GM19025 (cell line): Measurements from ENCODE around the gene NRG2.

ENCODE experiments used
- ATAC-seq: cut with Tn5 transposase; IDR thresholded peaks from one replicate; pipeline ENCODE4 v1.9.1; 2021; ENCODE audit warnings: mild to moderate bottlenecking, low read depth, moderate library complexity; ENCODE audit not compliant: unreplicated experiment

Gene NRG2

DNA sequence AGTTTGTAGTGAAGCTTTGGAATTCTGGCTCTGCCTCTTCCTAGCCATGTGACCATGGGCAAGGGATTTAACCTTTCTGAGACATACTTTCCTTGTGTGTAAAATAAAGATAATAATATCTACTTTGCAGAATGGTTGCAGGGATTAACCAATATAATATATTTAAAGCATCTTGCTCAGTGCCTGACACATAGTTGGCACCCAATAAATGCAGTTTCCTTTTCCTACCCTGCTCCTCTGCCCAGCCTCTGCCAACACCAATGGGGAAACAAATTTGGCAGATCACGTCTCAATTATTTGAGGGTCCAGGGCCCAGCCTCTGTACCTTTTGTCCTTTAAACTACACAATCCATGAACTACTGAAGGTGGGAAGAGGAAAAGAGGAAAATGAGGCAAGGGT, 91.1 kb downstream of the NRG2 start:
- ATAC-seq: no peak

DNA sequence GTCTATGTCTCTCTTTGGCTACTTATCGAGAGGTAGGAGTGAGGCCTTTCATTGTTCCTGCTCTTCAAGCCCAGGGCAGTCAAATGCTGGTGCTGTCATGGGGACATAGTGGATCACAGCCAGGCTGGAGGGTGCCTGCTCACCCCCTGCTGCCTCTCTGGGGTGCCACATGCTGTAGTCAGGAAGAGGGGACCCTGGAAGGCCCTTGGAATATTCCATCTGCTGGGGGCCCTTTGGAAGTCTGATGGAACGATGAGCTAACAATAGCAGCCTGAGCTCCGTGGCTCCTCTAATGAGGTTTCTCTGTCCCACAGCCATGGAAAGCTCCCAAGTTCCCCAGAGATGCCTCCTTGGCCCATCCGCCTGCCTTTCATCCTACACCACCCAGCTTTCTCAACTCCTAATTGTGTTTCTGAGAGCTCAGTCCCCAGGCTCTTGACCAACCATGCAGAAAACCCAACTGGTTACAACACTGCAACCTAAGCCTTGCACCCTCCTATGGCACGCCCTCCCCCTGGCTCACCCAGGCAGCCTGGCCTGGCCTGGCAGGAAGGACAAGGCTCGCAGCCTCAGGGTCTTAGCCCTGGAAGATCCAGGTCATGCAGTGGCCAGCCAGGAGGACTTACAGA, 91.7 kb downstream of the NRG2 start:
- ATAC-seq: no peak

DNA sequence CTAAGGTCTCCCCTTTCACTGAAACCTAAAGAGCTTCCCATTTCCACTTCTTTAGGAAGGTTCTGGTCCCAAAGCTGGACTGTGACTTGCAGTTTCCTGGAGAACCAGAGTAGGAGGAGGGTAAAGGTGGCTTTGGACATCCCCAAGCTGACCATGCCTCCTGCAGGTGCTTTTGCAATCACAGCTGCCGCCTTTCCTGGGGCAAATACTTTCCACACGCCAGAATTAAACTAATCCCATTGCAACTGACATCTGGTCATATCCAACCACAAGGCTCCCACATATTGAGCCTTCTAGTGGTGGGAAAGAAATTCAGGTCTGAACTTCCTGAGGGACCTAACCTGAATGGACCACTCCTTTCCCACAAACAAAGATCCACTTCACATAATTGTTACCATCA, 92.7 kb downstream of the NRG2 start:
- no peak for ATAC-seq

DNA sequence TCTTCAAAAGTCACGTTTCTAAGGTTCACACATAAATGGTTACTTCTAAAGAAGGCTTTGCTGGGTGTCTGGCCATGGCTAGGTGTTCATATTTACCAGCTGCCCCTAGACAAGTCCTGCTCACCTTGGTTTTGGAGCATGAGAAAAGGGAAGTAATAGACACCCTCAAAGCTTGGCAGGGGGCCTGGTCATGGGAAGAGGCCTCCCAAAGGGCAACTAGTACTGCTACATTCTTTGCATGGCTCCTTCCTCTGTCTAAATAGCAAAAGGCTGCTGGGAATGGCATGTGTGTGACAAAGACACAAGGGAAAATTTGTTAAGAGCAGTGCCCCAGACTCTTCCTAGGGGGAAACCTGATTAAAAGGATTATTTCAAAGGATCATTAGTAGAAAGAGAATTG, 93.4 kb downstream of the NRG2 start:
- ATAC-seq: no peak

DNA sequence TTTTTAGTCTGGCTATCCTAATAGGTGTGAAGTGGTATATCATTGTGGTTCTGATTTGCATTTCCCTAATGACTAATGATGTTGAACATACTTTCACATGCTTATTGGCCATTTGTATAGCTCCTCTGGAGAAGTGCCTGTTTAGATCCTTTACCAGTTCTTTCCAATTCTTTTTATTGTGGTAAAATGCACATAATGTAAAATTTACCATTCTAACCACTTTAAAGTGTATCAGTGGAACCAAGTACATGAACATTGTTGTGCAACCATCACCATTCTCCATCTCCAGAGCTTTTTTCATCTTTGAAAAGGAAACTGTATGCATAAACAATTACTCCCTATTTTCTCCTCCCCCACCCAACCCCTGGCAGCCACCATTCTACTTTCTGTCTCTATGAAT, 95.4 kb downstream of the NRG2 start:
- ATAC-seq: no peak

DNA sequence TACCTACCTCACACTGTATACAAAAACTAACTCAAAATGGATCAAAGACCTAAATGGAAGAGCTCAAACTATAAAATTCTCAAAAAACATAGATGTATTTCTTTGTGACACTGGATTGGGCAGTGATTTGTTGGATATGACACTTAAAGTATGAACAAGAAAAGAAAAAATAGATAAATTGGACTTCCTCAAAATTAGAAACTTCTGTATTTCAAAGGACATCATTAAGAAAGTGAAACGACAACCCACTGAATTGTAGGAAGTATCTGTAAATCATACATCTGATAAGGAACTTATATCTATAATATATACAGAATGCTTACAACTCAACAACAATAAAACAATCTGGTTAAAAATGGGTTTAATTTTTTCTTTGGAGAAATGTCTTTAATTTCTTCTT, 96.7 kb downstream of the NRG2 start:
- no peak for ATAC-seq

DNA sequence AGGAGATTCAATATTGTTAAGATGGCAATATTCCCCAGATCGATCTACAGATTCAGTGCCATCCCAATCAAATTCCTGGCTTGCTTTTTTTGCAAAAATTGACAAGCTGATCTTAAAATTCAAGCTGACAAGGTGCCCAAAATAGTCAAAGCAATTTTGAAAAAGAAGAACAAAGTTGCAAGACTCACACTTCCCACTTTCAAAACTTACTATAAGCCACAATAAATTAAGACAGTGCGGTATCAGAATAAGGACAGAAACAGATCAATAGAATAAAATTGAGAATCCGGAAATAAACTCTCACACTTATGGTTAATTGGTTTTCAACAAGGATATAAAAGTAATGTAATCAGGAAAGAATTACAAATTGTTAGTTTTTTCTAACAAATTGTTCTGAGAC, 97.1 kb downstream of the NRG2 start:
- ATAC-seq: no peak

DNA sequence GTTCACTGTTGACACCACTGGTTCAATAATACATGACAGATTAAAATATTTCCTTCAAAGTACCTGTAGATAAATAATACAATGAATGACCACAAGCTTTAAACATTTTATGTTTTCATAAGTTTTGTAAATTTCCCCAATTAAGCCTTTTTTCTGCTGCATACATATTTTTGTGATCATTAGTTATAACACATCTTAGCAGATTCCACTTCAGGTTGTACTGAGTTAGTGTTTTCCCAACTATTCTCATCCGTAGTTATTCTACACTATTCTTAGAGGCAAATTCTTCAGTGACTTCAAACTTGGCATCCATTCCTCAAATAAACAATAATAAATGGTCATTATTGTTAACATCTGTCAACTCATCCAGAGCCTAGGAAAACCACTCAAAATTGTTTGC, 100.9 kb downstream of the NRG2 start:
- ATAC-seq: no peak

DNA sequence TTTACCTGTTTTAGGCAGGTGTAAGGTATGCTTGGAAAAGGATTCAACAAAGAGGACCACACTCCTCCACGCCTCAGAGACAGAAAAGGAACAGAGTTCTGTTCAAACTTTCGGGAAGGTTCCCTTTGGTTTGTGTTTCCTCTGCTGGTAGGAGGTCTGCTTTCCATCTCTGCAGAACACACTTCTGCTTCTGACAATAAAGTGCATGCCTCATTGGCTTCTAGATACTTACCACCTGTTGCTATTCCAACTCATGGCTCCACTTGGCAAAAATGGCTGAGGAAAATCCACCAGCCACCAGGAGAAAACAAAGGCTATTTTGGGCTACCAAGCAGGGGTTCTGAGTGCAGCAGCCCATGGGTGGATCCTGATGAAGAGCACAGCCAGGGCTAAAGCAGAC, 112.7 kb downstream of the NRG2 start:
- no peak for ATAC-seq

DNA sequence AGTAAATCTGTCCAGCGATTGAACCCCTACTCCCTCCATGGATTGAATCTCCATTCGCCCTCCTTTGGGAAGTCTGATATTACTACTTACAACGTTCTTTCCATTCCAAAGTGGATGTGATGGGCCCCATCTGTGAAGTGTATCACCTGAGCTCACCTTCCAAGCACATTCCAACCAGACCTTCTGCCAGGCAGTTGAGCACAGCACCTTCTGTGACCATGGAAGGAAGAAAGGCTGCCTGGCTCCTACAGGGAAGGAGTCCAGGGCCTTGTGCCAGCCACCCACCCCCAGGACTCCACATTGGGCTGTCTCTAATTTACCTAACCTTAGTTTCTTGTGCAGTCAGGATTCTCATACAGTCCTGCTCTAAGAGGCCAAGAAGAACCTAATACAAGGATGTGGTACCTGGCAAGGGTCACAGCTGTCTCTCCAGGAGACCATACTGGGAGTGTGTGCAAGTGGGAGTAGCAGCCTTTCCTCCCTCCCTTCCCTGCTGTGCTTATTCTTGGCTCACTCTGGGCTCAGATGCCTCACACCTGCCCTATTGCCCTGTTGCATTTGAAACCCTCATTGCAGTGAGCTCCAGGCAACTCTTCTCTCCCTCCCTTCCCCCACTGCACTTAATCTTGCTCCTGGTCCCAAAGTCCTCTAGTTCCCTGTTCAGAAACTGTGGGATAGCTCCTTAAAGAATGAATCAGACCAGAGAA, 116.1 kb downstream of the NRG2 start:
- ATAC-seq: no peak

DNA sequence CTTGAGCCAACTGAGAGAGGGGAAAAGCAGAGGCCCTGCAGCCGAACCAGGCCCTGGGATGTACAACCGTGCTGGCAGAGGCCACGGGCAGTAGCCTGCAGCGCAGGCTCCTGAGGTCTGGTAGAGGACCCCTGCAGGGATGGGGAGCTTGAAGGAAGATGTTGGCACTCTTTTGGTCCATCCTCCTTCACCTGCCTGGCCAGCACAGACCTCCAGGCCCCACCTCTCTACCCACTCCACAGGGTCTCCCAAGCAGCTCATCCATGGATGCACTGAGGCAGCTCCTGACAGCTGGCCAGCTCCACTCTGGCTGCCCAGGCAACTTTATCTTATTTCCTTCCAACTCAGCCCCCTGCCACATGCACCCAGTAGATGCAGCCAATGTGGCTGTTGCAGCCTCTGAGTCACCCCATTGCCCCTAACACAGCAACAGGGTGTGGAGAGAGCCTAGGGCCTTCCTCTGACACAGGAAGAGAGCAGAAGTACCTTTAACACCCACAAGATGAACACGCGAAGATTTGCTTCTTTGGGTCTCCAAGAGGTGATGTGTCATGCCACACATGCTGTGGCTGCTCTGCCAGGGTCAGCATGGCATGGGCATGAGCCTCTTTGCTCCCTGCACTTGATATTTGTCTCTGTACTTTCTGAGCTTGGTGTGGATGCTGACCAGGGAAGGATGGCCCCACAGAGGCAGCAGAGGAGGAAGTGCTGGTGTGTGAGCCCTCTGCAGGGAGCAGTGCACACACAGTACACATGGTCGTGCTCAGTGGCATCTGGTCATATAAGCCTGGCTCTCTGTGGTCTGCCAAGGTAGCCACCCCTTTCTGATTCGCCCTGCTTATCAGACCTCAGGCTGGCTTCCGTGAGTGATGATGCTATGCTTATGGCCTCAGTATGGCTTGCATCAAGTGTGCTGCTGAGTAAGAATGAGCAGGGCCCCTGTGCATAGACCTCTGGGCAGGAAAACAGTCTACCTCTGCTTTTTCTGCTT, 117.2 kb downstream of the NRG2 start:
- no peak for ATAC-seq

DNA sequence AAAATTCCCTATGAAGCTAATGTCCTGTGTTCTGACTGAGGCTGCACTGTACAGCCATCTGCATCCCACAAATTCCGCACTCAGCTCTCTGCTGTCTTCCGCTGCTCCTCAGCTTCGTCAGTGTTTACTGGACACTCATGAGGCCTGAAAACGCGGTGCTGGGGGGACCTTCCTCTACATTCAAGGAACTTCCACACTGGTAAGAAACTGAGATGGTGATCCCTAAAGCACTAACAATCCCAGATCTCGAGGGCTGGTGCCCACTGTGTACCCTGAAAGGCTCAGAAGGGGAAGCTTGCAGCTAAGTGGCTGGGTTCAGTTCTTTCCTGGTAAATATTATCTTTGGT, 117.9 kb downstream of the NRG2 start:
- ATAC-seq: no peak

DNA sequence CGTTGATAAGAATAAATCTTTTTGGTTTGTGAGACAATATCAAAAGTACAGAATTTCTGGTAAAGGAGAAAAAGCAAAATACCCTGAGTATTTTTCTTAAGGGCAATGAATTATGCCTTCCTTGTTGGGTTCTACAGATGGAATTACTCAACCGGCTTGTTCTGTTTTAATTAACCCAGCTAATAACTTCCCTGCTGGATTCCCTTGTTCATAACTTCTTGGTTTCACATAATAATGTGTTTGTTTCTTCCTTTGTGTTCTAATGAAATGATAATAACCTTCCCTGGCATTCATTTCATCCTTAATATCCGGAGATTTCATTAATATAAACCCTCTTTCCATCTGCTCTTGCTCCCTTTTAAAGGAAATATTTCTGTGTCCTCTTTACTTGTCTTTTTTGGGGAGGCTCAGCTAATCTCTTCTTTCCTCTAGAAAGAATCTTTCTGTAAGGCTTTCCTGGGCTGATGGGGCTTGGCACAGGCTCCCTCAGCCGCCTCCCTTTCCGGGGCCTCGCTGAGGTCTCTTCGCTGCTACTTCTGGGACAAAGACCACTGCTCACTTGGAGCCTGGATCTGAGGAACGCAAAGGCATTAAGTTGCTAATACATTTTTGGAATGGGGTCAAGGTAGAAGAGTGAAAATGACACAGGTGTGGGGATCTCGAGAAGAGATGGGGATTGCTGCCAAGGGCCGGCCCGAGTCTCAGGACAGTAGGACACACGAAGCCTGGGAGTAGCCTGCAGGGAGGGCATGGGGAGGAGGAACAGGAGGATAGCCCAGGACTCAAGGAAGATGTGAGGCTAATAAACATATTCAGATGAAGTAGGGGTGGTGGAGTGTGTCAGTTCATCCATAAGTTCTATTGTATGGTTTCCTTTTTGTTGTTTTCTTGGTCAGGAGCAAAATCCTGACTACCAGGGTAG, 118.5 kb downstream of the NRG2 start:
- no peak for ATAC-seq

DNA sequence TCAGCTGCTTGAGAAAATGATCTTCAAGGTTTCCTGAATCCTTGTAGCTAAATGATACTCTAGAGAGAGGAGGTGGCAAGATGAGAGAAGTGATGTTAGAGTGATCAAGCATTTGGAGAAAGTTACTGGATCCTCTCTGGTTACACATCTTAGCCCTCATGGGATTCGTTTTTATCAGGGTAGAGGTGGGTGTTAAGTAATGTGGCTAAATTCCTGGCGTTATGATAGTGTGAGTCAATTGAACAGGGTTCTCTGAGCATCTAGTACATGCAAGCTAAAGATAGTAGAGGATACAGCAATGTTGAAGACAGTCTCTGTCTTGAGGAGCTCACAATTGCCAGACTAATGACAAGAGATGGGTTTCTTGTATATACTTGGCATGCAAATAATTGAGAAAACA, 123.8 kb downstream of the NRG2 start:
- ATAC-seq: no peak

DNA sequence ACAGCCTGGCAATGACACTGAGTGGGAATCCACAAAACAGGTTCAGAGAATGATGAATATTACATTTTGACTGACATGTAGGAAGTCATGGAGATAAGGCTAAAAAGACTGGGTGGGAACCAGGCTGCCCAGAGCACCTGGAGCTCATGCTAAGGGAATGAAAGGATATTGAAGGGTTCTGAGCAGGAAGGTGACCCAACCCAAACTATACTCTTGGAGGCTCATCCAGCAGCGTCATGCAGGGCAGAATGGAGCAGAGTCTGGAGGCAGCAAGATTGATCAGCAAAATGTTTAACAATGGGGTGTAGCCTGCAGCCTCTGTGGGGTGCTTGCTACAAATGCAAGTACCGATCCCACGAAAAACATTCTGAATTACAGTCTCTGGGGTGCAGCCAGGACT, 127.3 kb downstream of the NRG2 start:
- ATAC-seq: no peak

DNA sequence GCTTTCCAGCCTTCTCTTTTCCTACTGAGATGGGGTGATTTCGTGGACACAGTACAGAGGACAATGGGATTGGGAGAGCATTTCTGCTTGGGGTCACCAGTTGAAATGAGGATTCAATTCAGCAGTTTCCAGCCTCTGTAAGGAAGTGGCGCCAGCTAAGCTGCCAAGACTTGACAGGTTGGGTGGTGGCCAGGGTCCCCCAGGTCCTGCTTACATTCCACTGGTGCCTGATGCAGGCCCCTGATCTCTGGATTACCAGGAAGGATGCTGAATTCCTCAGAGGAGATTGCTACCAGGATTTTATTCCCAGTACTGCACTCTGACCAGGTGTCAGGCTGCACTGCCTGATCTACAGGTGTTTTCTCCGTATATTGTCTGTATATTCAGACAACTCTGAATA, 127.8 kb downstream of the NRG2 start:
- ATAC-seq: no peak

DNA sequence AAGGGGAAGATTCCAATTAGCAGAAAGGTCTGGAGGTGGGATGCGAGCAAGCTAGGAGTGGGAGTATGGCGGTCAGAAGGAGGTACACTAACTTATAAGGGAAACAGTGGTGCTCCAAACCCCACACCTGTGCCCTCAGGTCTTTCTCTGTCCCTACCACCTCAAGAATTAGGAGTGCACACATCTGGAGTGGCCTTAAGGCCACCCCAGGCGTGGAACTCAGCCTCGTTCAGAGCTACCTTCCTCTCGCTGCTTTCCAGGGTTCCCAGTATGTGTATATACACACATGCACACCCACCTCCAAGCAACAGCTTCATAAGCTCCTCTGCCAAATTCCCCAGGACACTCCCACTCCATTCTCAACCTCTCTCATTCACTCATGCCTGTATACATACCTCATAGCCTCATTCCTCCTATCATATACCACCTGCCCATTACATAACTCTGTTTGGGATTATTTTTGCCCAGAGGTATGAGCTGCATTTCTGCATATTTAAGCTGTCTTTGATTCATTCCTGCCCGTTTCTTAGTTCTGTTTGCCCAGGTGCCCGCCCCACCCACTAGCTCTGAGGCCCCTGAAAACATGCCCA, 128.8 kb downstream of the NRG2 start:
- no peak for ATAC-seq

DNA sequence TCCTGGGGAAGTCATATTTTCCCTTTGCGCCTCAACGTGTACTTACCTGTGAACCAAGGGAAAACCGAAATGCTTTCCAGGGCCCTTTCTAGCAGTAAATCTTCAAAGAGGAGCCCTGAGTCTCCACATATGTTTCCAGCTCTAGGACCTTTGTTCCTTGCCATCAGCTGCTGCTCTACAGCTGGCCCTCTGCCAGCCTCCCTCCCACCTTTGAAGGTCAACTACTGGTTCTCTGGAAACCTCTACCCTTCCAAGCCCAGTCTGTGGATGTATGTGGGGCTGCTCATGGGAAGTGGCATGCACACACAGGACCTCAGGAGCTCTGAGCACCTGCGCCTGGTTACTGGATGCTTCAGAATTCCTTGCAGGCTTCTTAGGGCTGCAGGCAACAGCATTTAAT, 130.3 kb downstream of the NRG2 start:
- ATAC-seq: no peak

DNA sequence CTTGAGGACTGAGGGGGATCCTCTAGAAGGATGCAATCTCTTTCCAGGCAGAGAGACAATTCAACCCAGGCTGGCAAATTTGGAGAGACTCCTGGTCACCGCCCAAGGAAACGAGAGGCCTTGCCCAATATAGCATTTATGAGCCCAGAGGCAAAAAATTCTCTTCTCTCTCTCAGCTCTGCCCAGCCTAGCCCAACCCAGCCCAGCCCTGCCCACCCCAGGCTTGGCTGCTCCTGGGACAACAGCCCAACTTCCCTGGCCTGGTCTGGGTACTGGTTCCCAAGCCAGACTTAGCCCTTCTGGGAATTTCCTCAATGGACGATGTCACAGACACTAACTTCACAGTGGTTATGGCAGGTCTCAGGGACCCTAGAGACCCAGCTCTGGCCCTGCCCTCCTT, 130.9 kb downstream of the NRG2 start:
- ATAC-seq: no peak
